Activated T-helper 1 cell treated with anti-CD3 and anti-CD28 coated beads, Interleukin-12 subunit alpha, Interleukin-12 subunit beta, Interleukin-2, Interleukin-4 antibody, amounts not matched to agents 30 ng/mL and 10 ng/mL and 1 ng/mL, durations not matched to agents 14 hours and 24 hours and 36 hours (primary cell): ENCODE data around the gene VAPA. TPM values are rescaled to one million over a fixed set of nuclear protein-coding genes. Genes with fewer than 3 reads are reported as not detected.
"Not testable (repeated sequence)": the region's sequence is repeated elsewhere in the genome, so short reads cannot be mapped to it uniquely, and the experiment has no call there.

Experiments
- DNase-seq: peaks from one replicate; pipeline ENCODE4 v3.0.0; 2021; ENCODE audit warnings: low spot score
- H3K27ac Mint-ChIP-seq: one replicate; pipeline ENCODE4 v1.8.0; 2021; ENCODE audit warnings: mild to moderate bottlenecking, mixed read lengths
- H3K27me3 Mint-ChIP-seq: one replicate; pipeline ENCODE4 v1.8.0; 2022; ENCODE audit warnings: mild to moderate bottlenecking, moderate library complexity, mixed read lengths; ENCODE audit not compliant: insufficient read depth
- H3K36me3 Mint-ChIP-seq: one replicate; pipeline ENCODE4 v1.8.0; 2021; ENCODE audit warnings: low read depth, mixed read lengths
- H3K4me1 Mint-ChIP-seq: one replicate; pipeline ENCODE4 v1.8.0; 2021; ENCODE audit warnings: low read depth, mixed read lengths
- H3K4me3 Mint-ChIP-seq: one replicate; pipeline ENCODE4 v1.8.0; 2021; ENCODE audit warnings: mild to moderate bottlenecking, moderate library complexity, mixed read lengths
- H3K9me3 Mint-ChIP-seq: one replicate; pipeline ENCODE4 v1.8.0; 2021; ENCODE audit warnings: mixed read lengths
- intact Hi-C: fragments of 100-400 bp; cut with micrococcal nuclease; formaldehyde crosslinking; loops from one replicate; pipeline ENCODE4 v1.15.1; 2024
- total RNA-seq: library from RNA; stranded (reverse); gene quantifications from 2 replicates; pipeline ENCODE4 v1.2.3, GENCODE V29; 2022

Gene VAPA
- total RNA-seq, 1 donor from 2014 or later = 187 TPM

GRCh38 chr18:9910661-9911060 is 3.2 kb upstream of the VAPA start:
- no peaks in the 10 kb centered on the region for H3K36me3 Mint-ChIP-seq

DNA sequence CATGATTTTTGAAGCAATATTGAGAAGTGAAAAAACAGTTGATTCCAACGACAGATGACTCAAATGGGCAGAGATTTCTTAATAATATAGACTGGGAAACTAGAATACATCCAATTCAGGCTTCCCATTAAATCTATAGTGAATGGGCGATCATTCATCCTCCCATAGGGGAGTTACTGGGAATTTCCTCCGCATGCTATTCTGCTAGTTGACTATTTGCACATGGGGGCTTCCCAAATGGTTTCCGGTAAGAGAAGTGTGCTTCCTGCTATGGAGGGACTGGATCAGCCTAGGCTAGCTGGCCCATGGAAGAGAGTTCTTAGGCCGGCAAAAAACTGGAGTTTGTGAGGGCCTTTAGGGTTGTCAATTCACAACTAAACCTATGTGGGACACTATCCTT is 2.6 kb upstream of the VAPA start:
- Mint-ChIP-seq H3K9me3 (no peaks in the 10 kb centered on the region), H3K36me3 (peaks cover 3% of the 10 kb centered on the region), H3K4me3 (no peak overlapping the region), H3K27me3 (peaks cover 15% of the 10 kb centered on the region), H3K4me1 (peaks cover 21% of the 10 kb centered on the region), H3K27ac (no peak overlapping the region)
- DNase-seq = no peak
- intact Hi-C loops = loop anchor here (5.0 to 10.0 kb wide), 3 partner anchors 776 to 1206 kb away; partner anchors contain the start of genes ANKRD12, MTCL1 and NDUFV2

More at GRCh38 chr18:9910661-9911060, 3.2 kb upstream of the VAPA start:
- intact Hi-C loops = loop anchor here (5.0 to 10.0 kb wide), 3 partner anchors 776 to 1206 kb away; partner anchors contain the start of genes ANKRD12, MTCL1 and NDUFV2
- no peak overlapping the region for H3K4me3 Mint-ChIP-seq
- H3K4me1 Mint-ChIP-seq = peaks cover 16% of the 10 kb centered on the region
- DNase-seq = no peak
- H3K27me3 Mint-ChIP-seq = peaks cover 15% of the 10 kb centered on the region
- no peaks in the 10 kb centered on the region for H3K9me3 Mint-ChIP-seq
- H3K27ac Mint-ChIP-seq = no peak overlapping the region

GRCh38 chr18:9912285-9912684 is 1.5 kb upstream of the VAPA start:
- not testable (repeated sequence) for H3K27ac Mint-ChIP-seq, H3K4me3 Mint-ChIP-seq, H3K9me3 Mint-ChIP-seq, H3K36me3 Mint-ChIP-seq, H3K27me3 Mint-ChIP-seq, DNase-seq
- H3K4me1 Mint-ChIP-seq = peaks cover 27% of the 10 kb centered on the region
- intact Hi-C loops = loop anchor here (2.0 to 10.0 kb wide), 6 partner anchors 35 to 1303 kb away; partner anchors contain the start of genes ANKRD12, MTCL1, NDUFV2 and RAB12

DNA sequence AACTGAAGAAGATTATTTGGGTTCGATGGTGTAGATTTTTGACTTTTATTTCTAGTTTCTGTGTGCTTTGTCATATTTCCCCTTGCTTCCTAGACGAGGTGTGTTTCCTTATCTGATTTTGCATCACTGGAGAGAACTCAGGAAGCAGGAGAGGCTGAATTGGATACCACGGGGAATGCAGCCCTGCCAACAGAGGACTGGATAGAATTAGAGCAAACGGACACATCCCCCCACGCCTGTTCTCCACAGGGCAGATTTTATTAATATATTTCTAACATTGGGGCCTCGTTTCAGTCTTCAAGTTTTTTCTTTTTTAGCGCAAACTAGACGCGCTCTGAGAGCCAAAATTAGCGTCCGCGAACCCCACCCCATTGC is 678 bp upstream of the VAPA start:
- peak overlapping the region; percentile 88 for H3K4me3 Mint-ChIP-seq
- H3K27me3 Mint-ChIP-seq = peaks cover 9% of the 10 kb centered on the region
- no peak for DNase-seq
- H3K4me1 Mint-ChIP-seq = peaks cover 27% of the 10 kb centered on the region
- H3K9me3 Mint-ChIP-seq = no peaks in the 10 kb centered on the region
- H3K27ac Mint-ChIP-seq = peak overlapping the region; percentile 94
- peaks cover 6% of the 10 kb centered on the region for H3K36me3 Mint-ChIP-seq
- intact Hi-C loops = loop anchor here (1.0 to 10.0 kb wide), 10 partner anchors 36 to 1304 kb away; partner anchors contain the start of genes ANKRD12, MTCL1, NAPG and NDUFV2

DNA sequence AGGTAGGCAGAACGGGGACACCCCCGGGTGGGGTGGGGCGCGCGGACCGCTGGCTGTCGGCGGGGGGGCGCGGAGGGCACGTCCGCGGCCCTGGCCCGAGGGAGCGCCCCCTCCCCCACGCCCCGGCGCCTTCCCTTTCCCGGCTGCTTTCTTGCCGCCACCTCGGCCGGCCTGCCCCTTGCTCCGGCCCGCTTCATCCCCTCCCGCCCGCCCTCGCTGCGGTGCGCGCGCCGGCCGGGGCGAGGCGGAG is 443 bp downstream of the VAPA start:
- peak overlapping the region; percentile 88 for H3K4me3 Mint-ChIP-seq
- H3K27me3 Mint-ChIP-seq = peaks cover 5% of the 10 kb centered on the region
- no peak for DNase-seq
- peaks cover 6% of the 10 kb centered on the region for H3K36me3 Mint-ChIP-seq
- intact Hi-C loops = loop anchor here (1.0 to 10.0 kb wide), 5 partner anchors 15 to 1209 kb away; partner anchors contain the start of genes ANKRD12, MTCL1 and NDUFV2
- no peaks in the 10 kb centered on the region for H3K9me3 Mint-ChIP-seq
- H3K4me1 Mint-ChIP-seq = peaks cover 27% of the 10 kb centered on the region
- peak overlapping the region; percentile 76 for H3K27ac Mint-ChIP-seq

GRCh38 chr18:9914584-9915290 is 921 bp downstream of the VAPA start:
- H3K27me3 Mint-ChIP-seq = peaks cover under 1% of the 10 kb centered on the region
- peaks cover 6% of the 10 kb centered on the region for H3K36me3 Mint-ChIP-seq
- peak overlapping the region; percentile 91 for H3K4me3 Mint-ChIP-seq
- intact Hi-C loops = loop anchor here (1.0 to 10.0 kb wide), 8 partner anchors 14 to 1933 kb away; partner anchors contain the start of genes ANKRD12, MTCL1 and NDUFV2
- H3K27ac Mint-ChIP-seq = peak overlapping the region; percentile 88
- H3K9me3 Mint-ChIP-seq = no peaks in the 10 kb centered on the region
- DNase-seq = peak; percentile 65
- H3K4me1 Mint-ChIP-seq = peaks cover 27% of the 10 kb centered on the region

GRCh38 chr18:9915291-9916076 is 1.7 kb downstream of the VAPA start:
- intact Hi-C loops = loop anchor here (2.0 to 10.0 kb wide), 6 partner anchors 13 to 1932 kb away; partner anchors contain the start of genes ANKRD12 and MTCL1
- DNase-seq = no peak
- peak overlapping the region; percentile 91 for H3K4me3 Mint-ChIP-seq
- H3K4me1 Mint-ChIP-seq = peaks cover 27% of the 10 kb centered on the region
- H3K27ac Mint-ChIP-seq = peak overlapping the region; percentile 88
- H3K36me3 Mint-ChIP-seq = peaks cover 6% of the 10 kb centered on the region
- H3K27me3 Mint-ChIP-seq = no peaks in the 10 kb centered on the region
- no peaks in the 10 kb centered on the region for H3K9me3 Mint-ChIP-seq

DNA sequence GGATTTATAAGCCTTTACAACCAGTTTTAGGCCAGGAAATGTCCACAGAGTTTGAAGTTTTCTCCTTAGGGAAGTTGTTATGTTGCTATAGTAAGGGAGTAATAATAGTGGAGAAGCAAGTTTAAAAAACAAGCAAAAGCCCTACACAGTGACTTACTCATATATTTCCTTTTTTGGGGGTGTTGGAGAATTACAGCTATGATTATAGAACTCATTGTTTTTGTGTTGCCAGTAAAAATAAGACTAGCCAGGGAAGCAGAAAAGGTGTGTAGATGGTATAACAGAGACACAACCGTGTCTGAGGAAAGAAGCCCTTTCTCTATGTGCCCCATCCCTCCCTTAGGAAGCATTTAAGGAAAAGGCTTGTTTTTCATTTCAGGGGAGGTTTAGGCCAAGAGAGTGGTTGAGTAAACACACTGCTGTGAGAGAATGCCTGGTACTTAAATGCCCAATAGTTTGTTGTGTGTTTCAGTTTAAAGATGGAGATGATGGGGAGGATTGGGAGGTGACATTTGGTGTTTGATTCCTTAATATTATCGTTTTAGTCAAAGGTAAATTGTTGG is 2.3 kb downstream of the VAPA start:
- Mint-ChIP-seq H3K9me3 (no peaks in the 10 kb centered on the region), H3K27ac (peak overlapping the region; percentile 79), H3K36me3 (peaks cover 6% of the 10 kb centered on the region), H3K27me3 (no peaks in the 10 kb centered on the region), H3K4me1 (peaks cover 27% of the 10 kb centered on the region), H3K4me3 (peak overlapping the region; percentile 91)
- intact Hi-C loops = loop anchor here (5.0 to 10.0 kb wide), 5 partner anchors 36 to 1931 kb away; partner anchors contain the start of genes ANKRD12 and MTCL1
- DNase-seq = no peak

DNA sequence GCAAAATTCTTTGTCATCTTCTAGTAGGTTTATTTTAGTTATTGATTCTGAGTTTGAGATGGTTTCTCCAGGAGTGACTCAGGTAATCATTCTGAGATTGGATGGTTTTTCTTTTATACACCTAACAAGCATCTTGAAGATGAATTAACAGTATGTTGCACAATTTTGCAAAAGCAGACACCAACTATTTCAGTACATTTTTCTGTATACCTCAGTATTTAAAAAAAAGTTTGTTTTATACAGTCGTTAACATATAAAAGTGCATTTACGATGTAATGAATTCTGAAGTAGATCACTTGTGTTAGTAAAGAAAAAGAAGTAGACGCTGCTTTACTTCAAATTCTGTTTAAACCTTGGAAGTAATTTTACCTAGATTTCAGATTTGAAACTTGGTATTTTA is 3.0 kb downstream of the VAPA start:
- intact Hi-C loops = loop anchor here (5.0 to 10.0 kb wide), 5 partner anchors 35 to 1930 kb away; partner anchors contain the start of genes ANKRD12 and MTCL1
- DNase-seq = no peak
- peak overlapping the region; percentile 91 for H3K4me3 Mint-ChIP-seq
- peaks cover 6% of the 10 kb centered on the region for H3K36me3 Mint-ChIP-seq
- no peaks in the 10 kb centered on the region for H3K27me3 Mint-ChIP-seq
- H3K4me1 Mint-ChIP-seq = peaks cover 27% of the 10 kb centered on the region
- no peak overlapping the region for H3K27ac Mint-ChIP-seq
- no peaks in the 10 kb centered on the region for H3K9me3 Mint-ChIP-seq

DNA sequence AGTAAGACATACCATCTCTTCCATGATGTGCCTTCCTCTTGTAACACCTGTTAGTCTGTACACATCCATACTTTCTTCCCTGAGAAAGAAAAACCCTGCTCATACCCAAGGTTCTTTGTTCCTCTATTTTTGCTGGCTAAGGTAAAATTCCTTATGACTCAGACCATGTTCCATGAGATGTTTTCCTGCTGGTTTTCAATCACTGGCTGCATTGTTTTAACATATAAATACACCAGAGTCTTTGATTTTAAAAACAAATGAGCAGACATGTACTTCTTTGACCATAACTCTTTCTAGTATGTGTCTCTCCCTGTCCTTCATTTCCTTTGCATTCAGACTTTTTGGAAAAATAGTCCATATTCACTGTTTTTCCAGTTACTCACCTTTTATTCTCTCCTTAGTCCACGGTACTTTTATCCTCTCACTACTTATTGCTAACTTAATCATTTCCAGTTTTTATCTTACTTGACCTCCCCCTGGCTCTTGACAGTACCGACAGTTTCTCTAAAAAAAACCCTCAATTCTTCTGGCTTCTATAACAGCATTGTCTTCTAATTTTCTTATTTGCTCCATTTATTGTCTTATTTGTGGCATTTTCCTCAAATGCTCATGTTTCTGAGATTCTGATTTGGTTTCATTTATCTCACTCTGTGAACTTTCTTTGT is 4.3 kb downstream of the VAPA start:
- Mint-ChIP-seq H3K27ac (no peak overlapping the region), H3K4me3 (no peak overlapping the region), H3K9me3 (no peaks in the 10 kb centered on the region), H3K4me1 (peaks cover 30% of the 10 kb centered on the region), H3K27me3 (no peaks in the 10 kb centered on the region), H3K36me3 (peaks cover 6% of the 10 kb centered on the region)
- intact Hi-C loops = loop anchor here (5.0 to 10.0 kb wide), 5 partner anchors 34 to 1929 kb away; partner anchors contain the start of genes ANKRD12 and MTCL1
- DNase-seq = no peak

DNA sequence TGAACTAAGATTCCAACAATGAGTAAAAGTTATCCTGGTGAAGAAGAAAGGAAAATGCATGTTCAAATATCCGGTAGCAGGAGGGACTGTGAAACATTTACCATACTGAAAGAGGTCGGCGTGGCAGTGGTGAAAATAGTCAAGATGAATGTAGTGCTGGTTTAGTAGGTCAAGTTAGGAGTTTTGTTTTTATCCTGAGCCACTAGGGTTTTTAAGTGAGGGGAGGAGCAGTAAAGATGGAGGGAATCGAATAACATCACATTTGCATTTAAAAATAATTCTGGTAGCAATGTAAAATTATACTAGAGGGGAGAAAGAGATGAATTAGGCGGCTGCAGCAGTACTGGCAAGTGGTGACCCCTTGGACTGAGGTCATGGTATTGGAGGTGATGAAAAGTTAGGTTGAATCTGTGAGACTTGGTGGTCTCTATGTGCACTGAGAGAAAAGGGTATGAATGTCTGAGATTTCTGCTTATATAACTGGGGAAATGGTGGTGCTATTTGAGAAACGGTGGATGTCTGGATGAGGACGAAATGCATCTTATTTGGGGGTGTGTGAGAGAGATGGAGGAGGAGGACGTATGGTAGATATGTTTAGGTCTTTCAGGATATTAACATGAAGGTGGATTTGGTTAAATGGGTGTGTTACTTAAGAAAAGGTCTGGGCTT is 5.9 kb downstream of the VAPA start:
- H3K4me1 Mint-ChIP-seq = peaks cover 32% of the 10 kb centered on the region

More for the DNA sequence above, 5.9 kb downstream of the VAPA start:
- intact Hi-C loops = loop anchor here (5.0 to 10.0 kb wide), 5 partner anchors 33 to 1928 kb away; partner anchors contain the start of genes ANKRD12 and MTCL1
- peaks cover 6% of the 10 kb centered on the region for H3K36me3 Mint-ChIP-seq
- no peaks in the 10 kb centered on the region for H3K9me3 Mint-ChIP-seq
- no peaks in the 10 kb centered on the region for H3K27me3 Mint-ChIP-seq
- H3K27ac Mint-ChIP-seq = no peak overlapping the region
- no peak overlapping the region for H3K4me3 Mint-ChIP-seq
- DNase-seq = no peak
